Keratinocyte (primary cell): ENCODE results near the gene SLC44A5. TPM values are rescaled to one million over a fixed set of nuclear protein-coding genes. Genes with fewer than 3 reads are reported as not detected.

Experiments
- DNase-seq: peaks from one replicate; pipeline ENCODE4 v3.0.0-alpha.2; 2011; ENCODE audit warnings: low read depth, missing footprints, low spot score
- FAIRE-seq: peaks from 2 replicates; lab custom pipeline; 2011; peaks lifted over from hg19 to GRCh38; lab: Jason Lieb, UNC
- H2AFZ ChIP-seq: 2 replicates; pipeline ENCODE4 v1.6.0; 2012; ENCODE audit warnings: low read length, control low read depth, inconsistent platforms; ENCODE audit not compliant: control insufficient read depth
- H3K27ac ChIP-seq: 2 replicates; pipeline ENCODE4 v1.5.1; 2011; ENCODE audit warnings: low read length; ENCODE audit not compliant: control insufficient read depth, insufficient read depth
- H3K27me3 ChIP-seq: 3 replicates; pipeline ENCODE4 v1.6.0; 2011; ENCODE audit warnings: low read length; ENCODE audit not compliant: control insufficient read depth, insufficient read depth; ENCODE audit errors: extremely low read depth
- H3K36me3 ChIP-seq, 2 experiments: 2 replicates in 1 of 2; 3 replicates in 1 of 2; pipeline ENCODE4 v1.5.1; 2011; ENCODE audit warnings: low read length in 2 of 2, mild to moderate bottlenecking in 1 of 2; ENCODE audit not compliant: control insufficient read depth in 2 of 2, insufficient read depth in 2 of 2; ENCODE audit errors: extremely low read depth in 1 of 2
- H3K4me1 ChIP-seq: 3 replicates; pipeline ENCODE4 v1.5.1; 2011; ENCODE audit warnings: low read length; ENCODE audit not compliant: control insufficient read depth, insufficient read depth; ENCODE audit errors: extremely low read depth
- H3K4me2 ChIP-seq: 3 replicates; pipeline ENCODE4 v1.6.0; 2011; ENCODE audit warnings: low read depth, low read length; ENCODE audit not compliant: control insufficient read depth, insufficient read depth; ENCODE audit errors: extremely low read depth
- H3K4me3 ChIP-seq, 3 experiments: fragments of 200-600 bp in 1 of 3; sonication (generic) in 1 of 3; 2 replicates in 2 of 3; 3 replicates in 1 of 3; pipeline ENCODE4 v1.5.1; 2011 to 2016; ENCODE audit warnings: low read length in 3 of 3, mild to moderate bottlenecking in 3 of 3, control low read depth in 2 of 3, inconsistent platforms in 1 of 3, low read depth in 1 of 3, mixed read lengths in 1 of 3, mixed run types in 1 of 3, moderate library complexity in 1 of 3; ENCODE audit not compliant: control insufficient read depth in 2 of 3, insufficient read depth in 2 of 3; ENCODE audit errors: extremely low read depth in 1 of 3
- H3K79me2 ChIP-seq: 2 replicates; pipeline ENCODE4 v1.6.0; 2012; ENCODE audit warnings: low read length; ENCODE audit not compliant: control insufficient read depth, insufficient read depth
- H3K9ac ChIP-seq: 3 replicates; pipeline ENCODE4 v1.6.0; 2011; ENCODE audit warnings: low read length; ENCODE audit not compliant: control insufficient read depth, insufficient read depth; ENCODE audit errors: extremely low read depth
- H3K9me1 ChIP-seq: 3 replicates; pipeline ENCODE4 v1.6.0; 2011; ENCODE audit warnings: low read length; ENCODE audit not compliant: control insufficient read depth, insufficient read depth; ENCODE audit errors: extremely low read depth
- H3K9me3 ChIP-seq: 2 replicates; pipeline ENCODE4 v1.5.1; 2012; ENCODE audit warnings: low read depth, low read length; ENCODE audit not compliant: control insufficient read depth
- H4K20me1 ChIP-seq: 3 replicates; pipeline ENCODE4 v1.6.0; 2011; ENCODE audit warnings: low read length; ENCODE audit not compliant: control insufficient read depth, insufficient read depth; ENCODE audit errors: extremely low read depth
- EZH2 ChIP-seq: IDR thresholded peaks from one replicate; pipeline ENCODE4 v1.6.1; 2012; ENCODE audit warnings: inconsistent platforms, mild to moderate bottlenecking, low read length, moderate library complexity
- dilution Hi-C: fragments of 300-500 bp; cut with MboI; formaldehyde crosslinking; loops from one replicate; pipeline ENCODE4 v1.7.0; 2020; ENCODE audit warnings: low sequenced_read_pairs; ENCODE audit not compliant: extremely low pct_ligation_motif_present
- polyA plus RNA-seq, 5 experiments: library from polyadenylated mRNA; depleted of rRNA in 3 of 5; stranded (reverse) in 3 of 5; stranded (forward) in 1 of 5; unstranded in 1 of 5; fragments of >200 nt; gene quantifications; 1 replicate in 1 of 5; 2 replicates in 3 of 5; 3 replicates in 1 of 5; pipeline versions ENCODE4 v1.2.1 to v1.2.3, GENCODE V29; 2011 to 2012; ENCODE audit warnings: missing spikeins in 2 of 5, low read depth in 1 of 5, low replicate concordance in 1 of 5
- TF ChIP-seq, protein P1 (sequence below), 3 experiments: IDR thresholded peaks in 1 of 3; conservative IDR thresholded peaks in 1 of 3; optimal IDR thresholded peaks in 1 of 3; 2 replicates in 2 of 3; 3 replicates in 1 of 3; pipeline versions ENCODE3 to v1.5.1; 2011; ENCODE audit warnings: low read length in 3 of 3, mild to moderate bottlenecking in 3 of 3, moderate library complexity in 2 of 3, control low read depth in 1 of 3, inconsistent platforms in 1 of 3; ENCODE audit not compliant: insufficient read depth in 2 of 3; ENCODE audit errors: extremely low read depth in 1 of 3

SLC44A5 gene
- polyA plus RNA-seq, 1 donor (not counting 4 experiments of a cell fraction or from before 2014, with no cell fraction given): 0.72 TPM

DNA sequence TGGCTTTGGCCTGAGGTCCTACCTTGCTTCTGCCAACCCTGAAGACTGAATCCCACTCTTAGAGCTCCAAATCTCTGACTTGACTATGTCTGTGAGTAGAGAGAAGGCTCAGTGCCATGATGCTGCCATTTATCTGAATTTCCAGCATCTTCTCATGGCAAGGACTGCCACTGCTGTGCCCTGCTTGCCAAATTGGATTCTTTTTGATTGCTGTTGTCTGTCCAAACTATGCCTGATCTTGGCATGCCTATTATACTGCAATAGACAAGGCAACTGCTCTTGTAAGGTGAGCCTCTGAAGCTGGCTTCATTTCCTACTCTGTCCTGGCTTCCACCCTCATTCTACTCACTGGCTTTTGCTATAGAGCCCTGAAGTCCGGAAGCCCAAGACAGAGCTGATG, 210.2 kb downstream of the SLC44A5 start:
- Histone ChIP-seq H3K9ac (no peak overlapping the region), H3K9me1 (no peaks in the 10 kb centered on the region), H4K20me1 (no peaks in the 10 kb centered on the region), H2AFZ (no peak overlapping the region), H3K79me2 (no peaks in the 10 kb centered on the region), H3K36me3 (no peaks in the 10 kb centered on the region), H3K4me2 (no peak overlapping the region), H3K27ac (no peak overlapping the region), H3K27me3 (no peaks in the 10 kb centered on the region), H3K9me3 (no peaks in the 10 kb centered on the region), H3K4me1 (no peaks in the 10 kb centered on the region), H3K4me3 (no peak overlapping the region)
- dilution Hi-C loops: no loop called here
- TF ChIP-seq, protein P1, sequence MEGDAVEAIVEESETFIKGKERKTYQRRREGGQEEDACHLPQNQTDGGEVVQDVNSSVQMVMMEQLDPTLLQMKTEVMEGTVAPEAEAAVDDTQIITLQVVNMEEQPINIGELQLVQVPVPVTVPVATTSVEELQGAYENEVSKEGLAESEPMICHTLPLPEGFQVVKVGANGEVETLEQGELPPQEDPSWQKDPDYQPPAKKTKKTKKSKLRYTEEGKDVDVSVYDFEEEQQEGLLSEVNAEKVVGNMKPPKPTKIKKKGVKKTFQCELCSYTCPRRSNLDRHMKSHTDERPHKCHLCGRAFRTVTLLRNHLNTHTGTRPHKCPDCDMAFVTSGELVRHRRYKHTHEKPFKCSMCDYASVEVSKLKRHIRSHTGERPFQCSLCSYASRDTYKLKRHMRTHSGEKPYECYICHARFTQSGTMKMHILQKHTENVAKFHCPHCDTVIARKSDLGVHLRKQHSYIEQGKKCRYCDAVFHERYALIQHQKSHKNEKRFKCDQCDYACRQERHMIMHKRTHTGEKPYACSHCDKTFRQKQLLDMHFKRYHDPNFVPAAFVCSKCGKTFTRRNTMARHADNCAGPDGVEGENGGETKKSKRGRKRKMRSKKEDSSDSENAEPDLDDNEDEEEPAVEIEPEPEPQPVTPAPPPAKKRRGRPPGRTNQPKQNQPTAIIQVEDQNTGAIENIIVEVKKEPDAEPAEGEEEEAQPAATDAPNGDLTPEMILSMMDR (optimal IDR thresholded peaks at IDR 0.05 in 1 of 3, IDR thresholded peaks at IDR 0.05 in 1 of 3, conservative IDR thresholded peaks at IDR 0.05 in 1 of 3; ENCODE audit: extremely low read depth in 1 of 3, insufficient read depth in 2 of 3, low read length in 3 of 3): no peak
- DNase-seq (no peak), FAIRE-seq (no peak)

DNA sequence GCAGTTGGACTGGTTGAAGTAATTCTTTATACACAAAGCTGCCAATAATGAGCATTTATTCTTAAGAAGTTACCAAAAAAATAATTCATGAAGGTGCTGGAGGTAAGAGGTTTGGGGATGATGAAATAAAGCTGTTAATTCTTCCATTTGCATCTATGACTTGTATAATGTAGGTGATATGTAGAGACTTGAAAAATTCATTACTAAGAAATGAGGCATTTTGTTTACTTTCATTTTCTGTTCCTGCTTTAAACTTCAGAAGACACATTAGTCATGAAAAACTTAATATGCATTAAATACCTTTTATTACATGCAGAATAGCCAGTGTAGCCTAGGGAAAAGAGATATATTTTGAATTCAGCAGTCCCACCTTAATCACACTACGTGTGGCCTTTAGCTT, 214.2 kb downstream of the SLC44A5 start:
- no peak for TF ChIP-seq EZH2
- TF ChIP-seq, protein P1 (optimal IDR thresholded peaks at IDR 0.05 in 1 of 3, IDR thresholded peaks at IDR 0.05 in 1 of 3, conservative IDR thresholded peaks at IDR 0.05 in 1 of 3; ENCODE audit: extremely low read depth in 1 of 3, insufficient read depth in 2 of 3, low read length in 3 of 3): no peak
- H3K27me3 ChIP-seq: no peaks in the 10 kb centered on the region
- H4K20me1 ChIP-seq: no peaks in the 10 kb centered on the region
- H3K4me3 ChIP-seq: no peak overlapping the region
- no peak for DNase-seq
- no peak for FAIRE-seq
- no peaks in the 10 kb centered on the region for H3K36me3 ChIP-seq
- no peak overlapping the region for H3K4me2 ChIP-seq
- no peak overlapping the region for H2AFZ ChIP-seq
- no peaks in the 10 kb centered on the region for H3K9me1 ChIP-seq
- H3K9me3 ChIP-seq: no peaks in the 10 kb centered on the region
- no peaks in the 10 kb centered on the region for H3K79me2 ChIP-seq
- dilution Hi-C loops: no loop called here
- no peak overlapping the region for H3K9ac ChIP-seq
- H3K4me1 ChIP-seq: no peaks in the 10 kb centered on the region
- no peak overlapping the region for H3K27ac ChIP-seq
